Measurements from ENCODE around the gene SLC26A9.

Gene SLC26A9

DNA sequence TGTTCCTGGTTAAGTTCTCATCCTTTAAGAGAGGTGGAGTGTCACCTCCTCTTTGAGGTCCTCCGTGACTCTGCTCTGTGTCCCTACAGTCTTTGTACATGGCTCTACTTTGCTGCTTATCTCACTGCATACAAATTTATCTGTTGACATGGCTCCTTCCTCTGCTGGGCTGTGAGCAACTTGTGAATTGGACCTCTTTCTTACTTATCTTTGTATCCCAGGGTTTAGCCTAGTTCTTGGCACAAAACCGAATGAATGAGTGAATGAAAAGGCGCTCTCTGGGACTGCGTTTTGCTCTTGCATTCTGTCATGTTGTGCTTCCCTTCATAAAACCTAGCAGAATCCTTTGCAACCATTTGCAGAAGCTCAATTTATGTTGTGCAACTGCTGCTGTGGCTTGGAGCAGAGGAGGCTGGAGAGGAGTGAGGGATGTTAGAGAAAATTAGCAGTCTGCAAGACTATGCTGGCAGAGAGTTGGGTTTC is 12.4 kb downstream of the SLC26A9 start:
- no peak overlapping the region for H3K4me3 ChIP-seq (ENCODE audit: low read depth in 1 of 2, low read length in 2 of 2)
- no peak overlapping the region for H3K4me2 ChIP-seq (ENCODE audit: insufficient read depth, low read length)
- H2AFZ ChIP-seq (ENCODE audit: low read depth, low read length) = no peak overlapping the region
- H4K20me1 ChIP-seq (ENCODE audit: insufficient read depth, low read length) = no peaks in the 10 kb centered on the region
- no peaks in the 10 kb centered on the region for H3K79me2 ChIP-seq (ENCODE audit: insufficient read depth, low read length)
- ATAC-seq (ENCODE audit: insufficient read depth, low read depth) (no peak), DNase-seq (no peak)
- no peaks in the 10 kb centered on the region for H3K9me3 ChIP-seq (ENCODE audit: insufficient read depth, low read length, severe bottlenecking)
- H3K27ac ChIP-seq (ENCODE audit: low read length) = no peak overlapping the region
- TF ChIP-seq, protein P1, sequence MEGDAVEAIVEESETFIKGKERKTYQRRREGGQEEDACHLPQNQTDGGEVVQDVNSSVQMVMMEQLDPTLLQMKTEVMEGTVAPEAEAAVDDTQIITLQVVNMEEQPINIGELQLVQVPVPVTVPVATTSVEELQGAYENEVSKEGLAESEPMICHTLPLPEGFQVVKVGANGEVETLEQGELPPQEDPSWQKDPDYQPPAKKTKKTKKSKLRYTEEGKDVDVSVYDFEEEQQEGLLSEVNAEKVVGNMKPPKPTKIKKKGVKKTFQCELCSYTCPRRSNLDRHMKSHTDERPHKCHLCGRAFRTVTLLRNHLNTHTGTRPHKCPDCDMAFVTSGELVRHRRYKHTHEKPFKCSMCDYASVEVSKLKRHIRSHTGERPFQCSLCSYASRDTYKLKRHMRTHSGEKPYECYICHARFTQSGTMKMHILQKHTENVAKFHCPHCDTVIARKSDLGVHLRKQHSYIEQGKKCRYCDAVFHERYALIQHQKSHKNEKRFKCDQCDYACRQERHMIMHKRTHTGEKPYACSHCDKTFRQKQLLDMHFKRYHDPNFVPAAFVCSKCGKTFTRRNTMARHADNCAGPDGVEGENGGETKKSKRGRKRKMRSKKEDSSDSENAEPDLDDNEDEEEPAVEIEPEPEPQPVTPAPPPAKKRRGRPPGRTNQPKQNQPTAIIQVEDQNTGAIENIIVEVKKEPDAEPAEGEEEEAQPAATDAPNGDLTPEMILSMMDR (IDR thresholded peaks at IDR 0.05; ENCODE audit: borderline replicate concordance, extremely low read depth, low read length, poor library complexity, severe bottlenecking) = no peak
- no peak for TF ChIP-seq EZH2 (IDR thresholded peaks at IDR 0.05; ENCODE audit: borderline replicate concordance, low read depth, low read length, severe bottlenecking)
- H3K27me3 ChIP-seq (ENCODE audit: insufficient read depth, low read length, poor library complexity) = peaks cover 19% of the 10 kb centered on the region
- no peaks in the 10 kb centered on the region; the same call in 1 of the 2 replicates for H3K4me1 ChIP-seq (ENCODE audit: insufficient read depth, low read length)
- H3K9ac ChIP-seq (ENCODE audit: low read depth, low read length) = no peak overlapping the region
- H3K36me3 ChIP-seq (ENCODE audit: insufficient read depth, low read length) = no peaks in the 10 kb centered on the region

DNA sequence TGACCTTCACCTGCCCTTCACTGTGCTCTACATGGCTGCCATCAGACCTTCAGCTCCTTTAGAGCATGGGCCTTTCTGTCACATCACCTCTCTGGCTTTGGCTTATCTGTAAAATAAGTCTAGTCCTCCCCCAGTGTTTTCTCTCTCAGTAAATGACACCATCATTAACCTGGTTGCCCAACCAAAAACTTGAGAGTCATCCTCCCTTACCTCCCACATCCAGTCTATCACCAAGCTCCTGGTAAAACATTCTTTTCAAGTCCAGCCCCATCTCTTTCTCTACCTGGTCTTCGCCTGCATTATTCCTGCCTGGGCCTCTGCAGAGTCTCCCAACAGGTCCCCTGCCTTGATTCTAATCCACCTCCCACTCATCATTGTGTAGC is 13.1 kb downstream of the SLC26A9 start:
- Histone ChIP-seq H3K4me2 (ENCODE audit: insufficient read depth, low read length) (no peak overlapping the region), H3K36me3 (ENCODE audit: insufficient read depth, low read length) (no peaks in the 10 kb centered on the region), H2AFZ (ENCODE audit: low read depth, low read length) (no peak overlapping the region), H3K27ac (ENCODE audit: low read length) (no peak overlapping the region), H3K27me3 (ENCODE audit: insufficient read depth, low read length, poor library complexity) (peaks cover 25% of the 10 kb centered on the region), H3K4me3 (ENCODE audit: low read depth in 1 of 2, low read length in 2 of 2) (no peak overlapping the region), H3K4me1 (ENCODE audit: insufficient read depth, low read length) (no peaks in the 10 kb centered on the region; the same call in 1 of the 2 replicates), H3K9ac (ENCODE audit: low read depth, low read length) (no peak overlapping the region), H4K20me1 (ENCODE audit: insufficient read depth, low read length) (no peaks in the 10 kb centered on the region), H3K9me3 (ENCODE audit: insufficient read depth, low read length, severe bottlenecking) (no peaks in the 10 kb centered on the region), H3K79me2 (ENCODE audit: insufficient read depth, low read length) (no peaks in the 10 kb centered on the region)
- ATAC-seq (ENCODE audit: insufficient read depth, low read depth) = no peak
- TF ChIP-seq, protein P1 (IDR thresholded peaks at IDR 0.05; ENCODE audit: borderline replicate concordance, extremely low read depth, low read length, poor library complexity, severe bottlenecking) = no peak
- no peak for TF ChIP-seq EZH2 (IDR thresholded peaks at IDR 0.05; ENCODE audit: borderline replicate concordance, low read depth, low read length, severe bottlenecking)
- DNase-seq = no peak

GRCh38 chr1:205929496-205930194 is 13.6 kb downstream of the SLC26A9 start:
- H3K36me3 ChIP-seq (ENCODE audit: insufficient read depth, low read length) = no peaks in the 10 kb centered on the region
- H3K79me2 ChIP-seq (ENCODE audit: insufficient read depth, low read length) = no peaks in the 10 kb centered on the region
- no peak overlapping the region for H3K9ac ChIP-seq (ENCODE audit: low read depth, low read length)
- H3K4me2 ChIP-seq (ENCODE audit: insufficient read depth, low read length) = no peak overlapping the region
- H3K27ac ChIP-seq (ENCODE audit: low read length) = no peak overlapping the region
- TF ChIP-seq, protein P1 (IDR thresholded peaks at IDR 0.05; ENCODE audit: borderline replicate concordance, extremely low read depth, low read length, poor library complexity, severe bottlenecking) = no peak
- no peak for TF ChIP-seq EZH2 (IDR thresholded peaks at IDR 0.05; ENCODE audit: borderline replicate concordance, low read depth, low read length, severe bottlenecking)
- H3K4me3 ChIP-seq (ENCODE audit: low read depth in 1 of 2, low read length in 2 of 2) = no peak overlapping the region
- H4K20me1 ChIP-seq (ENCODE audit: insufficient read depth, low read length) = no peaks in the 10 kb centered on the region
- ATAC-seq (ENCODE audit: insufficient read depth, low read depth) = no peak
- no peaks in the 10 kb centered on the region; the same call in 1 of the 2 replicates for H3K4me1 ChIP-seq (ENCODE audit: insufficient read depth, low read length)
- DNase-seq = no peak
- H3K27me3 ChIP-seq (ENCODE audit: insufficient read depth, low read length, poor library complexity) = peaks cover 25% of the 10 kb centered on the region
- no peak overlapping the region for H2AFZ ChIP-seq (ENCODE audit: low read depth, low read length)
- H3K9me3 ChIP-seq (ENCODE audit: insufficient read depth, low read length, severe bottlenecking) = no peaks in the 10 kb centered on the region

All from DND-41 (cell line).